Spleen (tissue), 7 donors: ENCODE data around the gene ATP8A2.
"Not testable (repeated sequence)": the region's sequence is repeated elsewhere in the genome, so short reads cannot be mapped to it uniquely, and the experiment has no call there.

Experiments
- CTCF ChIP-seq, 11 experiments: fragments of 200-600 bp in 7 of 11; fragments of 450-650 bp in 4 of 11; sonication (generic) in 4 of 11; IDR thresholded peaks in 8 of 11; conservative IDR thresholded peaks in 3 of 11; 1 replicate in 7 of 11; 2 replicates in 4 of 11; pipeline versions ENCODE4 v1.4.0 to v1.8.0; 2016 to 2021; ENCODE audit warnings: antibody characterized with exemption in 11 of 11, inconsistent platforms in 4 of 11, mild to moderate bottlenecking in 1 of 11
- POLR2A ChIP-seq, 3 donors: fragments of 450-650 bp; IDR thresholded peaks; one replicate each; pipeline ENCODE4 v1.5.1; 2017; ENCODE audit warnings: antibody characterized with exemption in 3 of 3, mild to moderate bottlenecking in 1 of 3
- donor health status: DM: no; HTN: no; CAD: no; lungs with moderate emphysema.
- donor health status: DM: no; HTN: no; CAD: no.
- donor health status: DM: no; HTN: no; CAD: no.

GRCh38 chr13:25954943-25955342 lies 583.2 kb downstream of the ATP8A2 start:
- not testable (repeated sequence) for TF ChIP-seq CTCF (IDR thresholded peaks at IDR 0.05 in 8 of 11, conservative IDR thresholded peaks at IDR 0.05 in 3 of 11); POLR2A (IDR thresholded peaks at IDR 0.05)
